HFFc6 (cell line): Measurements from ENCODE around the gene GPAM. TPM values are rescaled to one million over a fixed set of nuclear protein-coding genes. Genes with fewer than 3 reads are reported as not detected.
"Not testable (repeated sequence)": the region's sequence is repeated elsewhere in the genome, so short reads cannot be mapped to it uniquely, and the experiment has no call there.

Source experiments
- DNase-seq: peaks from one replicate; pipeline ENCODE4 v3.0.0-alpha.2; 2018
- H3K27ac Mint-ChIP-seq: 2 replicates; pipeline ENCODE4 v1.8.0; 2020; ENCODE audit warnings: mild to moderate bottlenecking, mixed read lengths
- H3K27me3 Mint-ChIP-seq: 2 replicates; pipeline ENCODE4 v1.8.0; 2021; ENCODE audit warnings: mild to moderate bottlenecking, moderate library complexity, mixed read lengths; ENCODE audit not compliant: insufficient read depth
- H3K36me3 Mint-ChIP-seq: 2 replicates; pipeline ENCODE4 v1.8.0; 2021; ENCODE audit warnings: low read depth, mixed read lengths
- H3K4me1 Mint-ChIP-seq: 2 replicates; pipeline ENCODE4 v1.8.0; 2020; ENCODE audit warnings: low read depth, mixed read lengths
- H3K4me3 Mint-ChIP-seq: 2 replicates; pipeline ENCODE4 v1.8.0; 2020; ENCODE audit warnings: mild to moderate bottlenecking, moderate library complexity, mixed read lengths
- H3K9me3 Mint-ChIP-seq: 2 replicates; pipeline ENCODE4 v1.8.0; 2020; ENCODE audit warnings: mild to moderate bottlenecking, mixed read lengths
- total RNA-seq, 6 experiments: library from RNA; stranded (reverse); fragmentation: NEBNext Ultra II Directional; extraction: Animal tissue kit (Norgen Biotek cat#: 25700); gene quantifications; 2 replicates in 1 of 6; 3 replicates in 5 of 6; pipeline ENCODE4 v1.2.3, GENCODE V29; 2021
- TF ChIP-seq, protein P1 (sequence below): fragments of 200-600 bp; sonication (generic); IDR thresholded peaks from 2 replicates; pipeline ENCODE4 v1.5.0; 2021; ENCODE audit warnings: antibody characterized with exemption, mild to moderate bottlenecking

GPAM gene
- total RNA-seq, 6 experiments from 2014 or later = 7.4 to 14.7 (median 11.4) TPM

DNA sequence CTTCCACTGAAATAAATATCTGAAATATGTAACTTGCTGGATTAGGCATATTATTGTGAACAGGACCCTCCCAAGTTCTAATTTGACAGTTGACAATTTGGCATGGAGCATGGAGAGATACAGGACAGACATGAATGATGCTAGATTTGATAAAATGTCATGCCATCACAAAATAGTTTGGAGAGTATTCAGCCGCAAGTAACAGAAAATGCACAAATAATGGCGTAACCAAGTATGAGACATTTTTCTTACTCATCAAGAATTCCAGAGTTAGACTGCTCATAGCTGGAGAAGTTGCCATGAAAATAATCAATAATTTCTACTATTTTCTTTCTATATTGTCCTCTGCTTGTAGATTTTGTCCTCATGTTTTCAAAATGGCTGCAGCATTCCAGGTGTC, 45.5 kb upstream of the GPAM start:
- DNase-seq = peak; percentile 24
- Mint-ChIP-seq H3K27me3 (peaks cover 13% of the 10 kb centered on the region; the same call in 1 of the 2 replicates), H3K9me3 (peaks cover 5% of the 10 kb centered on the region), H3K4me1 (peaks cover 54% of the 10 kb centered on the region), H3K27ac (no peak overlapping the region; the same call in 1 of the 2 replicates), H3K4me3 (no peak overlapping the region; the same call in 1 of the 2 replicates), H3K36me3 (0 out of 2 replicates have a peak, but pooled peaks cover 4% of the 10 kb centered on the region)
- TF ChIP-seq, protein P1, sequence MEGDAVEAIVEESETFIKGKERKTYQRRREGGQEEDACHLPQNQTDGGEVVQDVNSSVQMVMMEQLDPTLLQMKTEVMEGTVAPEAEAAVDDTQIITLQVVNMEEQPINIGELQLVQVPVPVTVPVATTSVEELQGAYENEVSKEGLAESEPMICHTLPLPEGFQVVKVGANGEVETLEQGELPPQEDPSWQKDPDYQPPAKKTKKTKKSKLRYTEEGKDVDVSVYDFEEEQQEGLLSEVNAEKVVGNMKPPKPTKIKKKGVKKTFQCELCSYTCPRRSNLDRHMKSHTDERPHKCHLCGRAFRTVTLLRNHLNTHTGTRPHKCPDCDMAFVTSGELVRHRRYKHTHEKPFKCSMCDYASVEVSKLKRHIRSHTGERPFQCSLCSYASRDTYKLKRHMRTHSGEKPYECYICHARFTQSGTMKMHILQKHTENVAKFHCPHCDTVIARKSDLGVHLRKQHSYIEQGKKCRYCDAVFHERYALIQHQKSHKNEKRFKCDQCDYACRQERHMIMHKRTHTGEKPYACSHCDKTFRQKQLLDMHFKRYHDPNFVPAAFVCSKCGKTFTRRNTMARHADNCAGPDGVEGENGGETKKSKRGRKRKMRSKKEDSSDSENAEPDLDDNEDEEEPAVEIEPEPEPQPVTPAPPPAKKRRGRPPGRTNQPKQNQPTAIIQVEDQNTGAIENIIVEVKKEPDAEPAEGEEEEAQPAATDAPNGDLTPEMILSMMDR = no peak

- H3K4me1 Mint-ChIP-seq = peaks cover 59% of the 10 kb centered on the region
- DNase-seq, H3K9me3 Mint-ChIP-seq, H3K27ac Mint-ChIP-seq, H3K4me3 Mint-ChIP-seq, H3K36me3 Mint-ChIP-seq: not testable (repeated sequence)
- H3K27me3 Mint-ChIP-seq = peaks cover 13% of the 10 kb centered on the region; the same call in 1 of the 2 replicates
Observed at GRCh38 chr10:112228366-112229088, 45.0 kb upstream of the GPAM start.

GRCh38 chr10:112227331-112227987, 43.9 kb upstream of the GPAM start:
- Mint-ChIP-seq H3K27ac (no peak overlapping the region), H3K27me3 (peaks cover 13% of the 10 kb centered on the region)

GRCh38 chr10:112226439-112227248, 43.1 kb upstream of the GPAM start:
- H3K36me3 Mint-ChIP-seq = 0 out of 2 replicates have a peak, but pooled peaks cover 4% of the 10 kb centered on the region
- no peak for DNase-seq
- peaks cover 5% of the 10 kb centered on the region for H3K9me3 Mint-ChIP-seq
- TF ChIP-seq, protein P1 = no peak
- H3K27ac Mint-ChIP-seq = no peak overlapping the region
- peaks cover 13% of the 10 kb centered on the region for H3K27me3 Mint-ChIP-seq
- H3K4me1 Mint-ChIP-seq = peaks cover 56% of the 10 kb centered on the region
- H3K4me3 Mint-ChIP-seq = no peak overlapping the region

More at GRCh38 chr10:112227331-112227987, 43.9 kb upstream of the GPAM start:
- TF ChIP-seq, protein P1 = no peak
- DNase-seq = peak; percentile 42
- H3K4me3 Mint-ChIP-seq = no peak overlapping the region
- H3K9me3 Mint-ChIP-seq = peaks cover 5% of the 10 kb centered on the region
- 0 out of 2 replicates have a peak, but pooled peaks cover 4% of the 10 kb centered on the region for H3K36me3 Mint-ChIP-seq
- H3K4me1 Mint-ChIP-seq = peaks cover 64% of the 10 kb centered on the region

- TF ChIP-seq, protein P1 = no peak
- no peak overlapping the region for H3K4me3 Mint-ChIP-seq
- H3K27me3 Mint-ChIP-seq = peaks cover 12% of the 10 kb centered on the region
- no peak overlapping the region for H3K27ac Mint-ChIP-seq
- H3K9me3 Mint-ChIP-seq = peaks cover 9% of the 10 kb centered on the region
- no peak for DNase-seq
- peaks cover 7% of the 10 kb centered on the region; the same call in 1 of the 2 replicates for H3K36me3 Mint-ChIP-seq
- H3K4me1 Mint-ChIP-seq = peaks cover 49% of the 10 kb centered on the region
Observed at GRCh38 chr10:112225771-112226438, 42.3 kb upstream of the GPAM start.
